Measurements from ENCODE around the gene ATP2A3.

The ATP2A3 gene

DNA sequence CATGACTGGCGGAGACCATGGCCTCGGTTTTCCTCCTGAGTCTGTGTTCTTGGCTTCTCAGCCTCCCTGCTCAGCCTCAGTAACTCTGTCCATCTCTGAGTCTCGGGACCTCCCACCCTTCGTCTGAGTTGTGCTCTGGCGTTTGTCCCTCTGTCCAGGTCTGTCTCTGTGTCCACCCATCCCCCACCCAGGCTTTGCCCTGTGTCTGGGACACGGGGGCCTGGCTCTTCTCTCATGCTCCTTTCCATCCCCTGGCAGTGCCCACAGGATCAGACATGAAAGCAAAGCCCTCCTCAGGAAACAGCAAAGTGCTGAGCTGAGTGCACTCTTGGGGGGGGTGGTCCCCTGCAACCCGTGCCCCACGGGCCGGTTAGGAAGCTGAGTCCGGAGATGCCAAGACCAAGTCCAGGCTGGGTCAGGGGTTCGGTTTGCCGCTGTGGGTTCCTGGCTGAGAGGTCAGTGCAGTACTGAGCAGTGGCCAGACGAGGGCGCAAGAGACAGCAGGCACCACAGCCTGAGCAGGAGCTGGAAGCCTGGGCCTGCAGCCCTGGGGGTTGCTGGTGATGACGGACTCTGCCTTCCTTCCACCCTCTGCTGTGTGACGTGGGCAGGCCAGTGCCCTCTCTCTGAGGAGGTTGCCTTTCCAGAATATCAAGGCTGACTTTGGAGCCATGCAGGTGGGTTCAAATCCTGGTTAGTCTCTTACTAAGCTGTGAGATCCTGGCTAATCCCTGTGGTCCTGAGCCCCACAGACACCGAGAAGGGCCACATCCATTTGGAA lies 50.5 kb downstream of the ATP2A3 start:
- Histone ChIP-seq H3K27me3 (ENCODE audit: control insufficient read depth in 1 of 2, insufficient read depth in 2 of 2, low read length in 2 of 2) (no peaks in the 10 kb centered on the region), H3K4me3 (ENCODE audit: low read depth in 1 of 2, low read length in 2 of 2) (peak overlapping the region; percentile 33 to 36), H3K4me1 (ENCODE audit: control insufficient read depth in 1 of 2, insufficient read depth in 2 of 2, low read length in 2 of 2) (peaks cover 24 to 42% of the 10 kb centered on the region in 2 donors), H3K9me3 (ENCODE audit: control insufficient read depth in 1 of 2, low read length in 2 of 2) (no peaks in the 10 kb centered on the region), H3K9ac (ENCODE audit: low read depth in 1 of 2, low read length in 2 of 2) (peak overlapping the region; percentile 49 to 63), H3K27ac (ENCODE audit: low read depth, low read length) (peak overlapping the region; percentile 58), H3K36me3 (ENCODE audit: control insufficient read depth in 1 of 2, insufficient read depth in 2 of 2, low read length in 2 of 2) (no peaks in the 10 kb centered on the region)

GRCh38 chr17:3912827-3913226 lies 51.4 kb downstream of the ATP2A3 start:
- H3K9me3 ChIP-seq (ENCODE audit: control insufficient read depth in 1 of 2, low read length in 2 of 2), result no peaks in the 10 kb centered on the region
- no peaks in the 10 kb centered on the region for H3K27me3 ChIP-seq (ENCODE audit: control insufficient read depth in 1 of 2, insufficient read depth in 2 of 2, low read length in 2 of 2)
- no peaks in the 10 kb centered on the region for H3K36me3 ChIP-seq (ENCODE audit: control insufficient read depth in 1 of 2, insufficient read depth in 2 of 2, low read length in 2 of 2)
- no peak overlapping the region for H3K27ac ChIP-seq (ENCODE audit: low read depth, low read length)
- H3K4me3 ChIP-seq (ENCODE audit: low read depth in 1 of 2, low read length in 2 of 2), result no peak overlapping the region
- no peak overlapping the region for H3K9ac ChIP-seq (ENCODE audit: low read depth in 1 of 2, low read length in 2 of 2)
- H3K4me1 ChIP-seq (ENCODE audit: control insufficient read depth in 1 of 2, insufficient read depth in 2 of 2, low read length in 2 of 2), result peaks cover 19 to 38% of the 10 kb centered on the region in 2 donors

DNA sequence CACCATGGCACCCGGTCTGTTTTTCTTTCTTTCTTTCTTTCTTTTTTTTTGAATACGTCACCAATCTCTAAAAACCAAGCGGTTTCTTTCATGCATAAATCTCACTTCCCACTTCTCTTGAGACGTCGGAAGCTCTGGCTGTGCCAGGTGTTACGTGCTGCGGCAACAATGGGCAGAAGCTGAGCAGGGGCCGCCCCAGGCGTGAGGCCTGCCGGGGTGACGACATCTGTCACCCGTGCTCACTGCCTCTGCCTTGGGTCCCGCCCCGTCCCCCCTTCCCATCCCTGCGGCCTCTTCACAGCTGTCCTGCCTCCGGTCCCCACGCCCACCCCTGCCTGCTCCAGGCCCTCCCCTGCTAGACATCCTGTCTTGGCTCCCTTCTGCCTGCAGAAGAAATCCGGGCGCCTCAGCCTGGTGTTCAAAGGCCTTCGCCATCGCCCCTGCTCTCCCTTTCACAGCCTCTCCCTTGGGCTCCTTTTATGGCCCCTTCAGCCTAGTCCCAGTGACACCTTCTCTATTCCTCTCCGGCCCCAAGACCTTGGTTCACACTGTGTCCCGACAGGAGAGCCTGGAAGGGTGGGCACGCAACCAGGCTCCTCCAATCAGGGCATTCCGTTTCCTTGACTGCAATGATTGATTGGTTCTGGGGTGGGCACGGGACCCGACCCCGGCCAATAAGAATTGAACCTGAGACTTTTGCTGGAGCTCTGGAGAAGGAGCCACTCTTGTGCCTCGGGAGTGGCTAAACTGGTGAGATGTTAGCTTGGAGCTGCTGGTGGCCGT lies 52.8 kb downstream of the ATP2A3 start:
- Histone ChIP-seq H3K27me3 (ENCODE audit: control insufficient read depth in 1 of 2, insufficient read depth in 2 of 2, low read length in 2 of 2) (no peaks in the 10 kb centered on the region), H3K9me3 (ENCODE audit: control insufficient read depth in 1 of 2, low read length in 2 of 2) (no peaks in the 10 kb centered on the region), H3K27ac (ENCODE audit: low read depth, low read length) (no peak overlapping the region), H3K4me1 (ENCODE audit: control insufficient read depth in 1 of 2, insufficient read depth in 2 of 2, low read length in 2 of 2) (peaks cover 7 to 26% of the 10 kb centered on the region in 2 donors), H3K36me3 (ENCODE audit: control insufficient read depth in 1 of 2, insufficient read depth in 2 of 2, low read length in 2 of 2) (no peaks in the 10 kb centered on the region), H3K9ac (ENCODE audit: low read depth in 1 of 2, low read length in 2 of 2) (no peak overlapping the region), H3K4me3 (ENCODE audit: low read depth in 1 of 2, low read length in 2 of 2) (no peak overlapping the region)

DNA sequence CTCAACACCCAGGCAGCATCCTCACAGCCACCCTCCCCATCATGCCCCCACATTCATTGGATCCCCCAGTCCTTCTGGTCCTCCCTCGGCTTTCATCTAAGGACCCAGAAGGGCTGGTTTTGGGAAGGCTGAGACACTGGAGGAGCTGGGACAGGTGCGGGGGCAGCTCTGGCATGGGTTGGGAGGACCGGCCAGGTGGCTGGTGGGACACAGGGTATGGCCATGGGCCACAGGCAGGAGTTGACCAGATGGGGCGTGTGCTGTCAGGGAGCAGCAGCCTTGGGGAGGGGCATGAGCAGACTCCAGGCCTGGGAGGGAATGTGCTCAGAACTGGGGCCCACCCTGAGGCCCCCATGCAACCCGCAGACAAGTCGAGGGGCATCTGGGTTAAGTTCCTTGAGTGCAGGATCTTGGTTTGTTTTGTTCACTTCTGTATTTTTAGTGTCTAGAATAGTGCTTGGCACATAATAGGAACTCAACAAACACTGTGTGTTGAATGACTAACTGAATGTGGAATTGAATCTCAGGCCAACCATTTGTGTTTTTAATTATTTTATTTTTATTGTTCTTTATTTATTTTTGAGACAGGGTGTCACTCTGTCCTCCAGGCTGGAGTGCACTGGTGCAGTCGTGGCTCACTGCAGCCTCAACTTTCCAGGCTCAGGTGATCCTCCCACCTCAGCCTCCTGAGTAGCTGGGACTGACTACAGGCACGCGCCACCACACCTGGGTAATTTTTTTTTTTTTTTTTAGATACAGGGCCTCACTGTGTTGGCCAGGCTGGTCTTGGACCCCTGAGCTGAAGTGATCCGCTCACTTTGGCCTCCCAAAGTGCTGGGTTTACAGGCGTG lies 53.6 kb downstream of the ATP2A3 start:
- Histone ChIP-seq H3K36me3 (ENCODE audit: control insufficient read depth in 1 of 2, insufficient read depth in 2 of 2, low read length in 2 of 2) (no peaks in the 10 kb centered on the region), H3K27me3 (ENCODE audit: control insufficient read depth in 1 of 2, insufficient read depth in 2 of 2, low read length in 2 of 2) (no peaks in the 10 kb centered on the region), H3K9me3 (ENCODE audit: control insufficient read depth in 1 of 2, low read length in 2 of 2) (no peaks in the 10 kb centered on the region), H3K9ac (ENCODE audit: low read depth in 1 of 2, low read length in 2 of 2) (no peak overlapping the region), H3K4me3 (ENCODE audit: low read depth in 1 of 2, low read length in 2 of 2) (no peak overlapping the region), H3K27ac (ENCODE audit: low read depth, low read length) (no peak overlapping the region), H3K4me1 (ENCODE audit: control insufficient read depth in 1 of 2, insufficient read depth in 2 of 2, low read length in 2 of 2) (peaks cover 5 to 18% of the 10 kb centered on the region in 2 donors)

DNA sequence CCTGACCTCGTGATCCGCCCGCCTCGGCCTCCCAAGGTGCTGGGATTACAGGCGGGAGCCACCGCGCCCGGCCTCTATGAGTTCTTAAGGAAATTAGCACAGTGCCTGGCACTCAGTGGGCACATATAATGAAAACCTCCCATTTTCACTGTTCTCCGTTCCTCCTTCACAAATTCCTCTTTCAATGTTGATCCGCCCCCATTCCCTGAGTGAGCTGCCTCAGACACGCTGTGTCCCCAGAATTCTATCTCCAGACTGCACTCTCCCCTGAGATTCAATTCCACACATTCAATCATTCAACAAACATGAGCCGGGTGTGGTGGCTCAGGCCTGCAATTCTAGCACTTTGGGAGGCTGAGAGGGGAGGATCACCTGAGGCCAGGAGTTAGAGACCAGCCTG lies 55.0 kb downstream of the ATP2A3 start:
- Histone ChIP-seq H3K27me3 (ENCODE audit: control insufficient read depth in 1 of 2, insufficient read depth in 2 of 2, low read length in 2 of 2) (no peaks in the 10 kb centered on the region), H3K4me1 (ENCODE audit: control insufficient read depth in 1 of 2, insufficient read depth in 2 of 2, low read length in 2 of 2) (peaks cover 5 to 11% of the 10 kb centered on the region in 2 donors), H3K9me3 (ENCODE audit: control insufficient read depth in 1 of 2, low read length in 2 of 2) (no peaks in the 10 kb centered on the region), H3K27ac (ENCODE audit: low read depth, low read length) (no peak overlapping the region), H3K9ac (ENCODE audit: low read depth in 1 of 2, low read length in 2 of 2) (no peak overlapping the region), H3K4me3 (ENCODE audit: low read depth in 1 of 2, low read length in 2 of 2) (no peak overlapping the region), H3K36me3 (ENCODE audit: control insufficient read depth in 1 of 2, insufficient read depth in 2 of 2, low read length in 2 of 2) (no peaks in the 10 kb centered on the region)

DNA sequence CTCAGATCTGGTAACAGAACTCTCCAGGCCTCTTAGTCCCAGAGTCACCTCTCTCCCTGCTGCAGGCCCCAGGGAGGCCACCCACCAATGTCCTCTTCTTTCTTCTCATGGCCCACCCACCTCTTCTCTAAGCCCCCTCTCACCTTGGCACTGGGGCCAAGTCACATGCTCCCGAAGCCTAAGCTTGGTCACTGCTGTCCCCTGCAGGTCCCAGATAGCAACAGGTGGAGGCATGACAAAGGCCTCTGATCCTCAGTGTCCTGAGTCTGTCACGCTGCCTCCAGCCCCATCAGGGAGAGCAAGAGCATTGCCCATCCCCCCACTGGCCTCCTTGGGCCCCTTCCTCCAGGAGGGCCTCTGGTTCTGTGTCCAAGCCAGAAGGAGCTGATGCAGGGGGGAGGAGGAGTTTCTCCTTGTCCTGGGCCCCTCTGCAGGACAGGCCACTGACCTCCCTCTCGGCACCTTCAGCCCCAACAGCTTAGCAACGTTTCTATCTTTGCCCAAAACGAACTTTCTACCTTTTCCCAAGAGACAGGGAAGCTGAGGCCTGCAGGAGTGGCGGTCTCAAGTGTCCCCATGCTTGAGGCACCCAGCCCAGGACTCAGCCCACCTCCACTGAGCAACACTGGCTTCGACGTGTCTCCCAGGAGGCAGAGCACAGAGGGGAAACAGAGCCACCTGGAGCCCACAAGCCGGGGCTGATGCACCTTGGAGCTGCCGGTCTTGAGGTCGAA lies 56.6 kb downstream of the ATP2A3 start:
- no peak overlapping the region for H3K4me3 ChIP-seq (ENCODE audit: low read depth in 1 of 2, low read length in 2 of 2)
- no peaks in the 10 kb centered on the region for H3K9me3 ChIP-seq (ENCODE audit: control insufficient read depth in 1 of 2, low read length in 2 of 2)
- no peaks in the 10 kb centered on the region for H3K27me3 ChIP-seq (ENCODE audit: control insufficient read depth in 1 of 2, insufficient read depth in 2 of 2, low read length in 2 of 2)
- no peaks in the 10 kb centered on the region for H3K36me3 ChIP-seq (ENCODE audit: control insufficient read depth in 1 of 2, insufficient read depth in 2 of 2, low read length in 2 of 2)
- H3K9ac ChIP-seq (ENCODE audit: low read depth in 1 of 2, low read length in 2 of 2), result no peak overlapping the region
- H3K4me1 ChIP-seq (ENCODE audit: control insufficient read depth in 1 of 2, insufficient read depth in 2 of 2, low read length in 2 of 2), result no peaks in the 10 kb centered on the region
- no peak overlapping the region for H3K27ac ChIP-seq (ENCODE audit: low read depth, low read length)

DNA sequence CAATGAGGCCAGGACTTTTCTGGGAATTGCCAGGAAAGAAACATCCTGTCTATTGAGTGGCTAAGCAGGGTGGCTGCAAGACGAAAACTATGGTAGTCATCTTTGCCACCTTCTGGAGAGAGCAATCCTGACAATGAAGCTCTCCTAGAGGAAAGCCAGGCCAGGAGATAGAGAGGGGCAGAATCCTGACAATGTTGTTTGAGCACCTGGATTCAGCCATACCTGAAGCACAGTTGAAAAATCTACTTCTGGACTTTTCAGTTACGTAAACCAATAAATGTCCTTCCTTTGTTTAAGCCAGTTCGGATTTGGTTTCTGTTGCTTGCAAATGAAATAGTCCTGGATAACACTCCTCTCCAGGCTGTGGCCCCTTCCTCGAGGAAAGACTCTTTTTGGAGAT lies 57.4 kb downstream of the ATP2A3 start:
- H3K4me3 ChIP-seq (ENCODE audit: low read depth in 1 of 2, low read length in 2 of 2), result no peak overlapping the region
- H3K9ac ChIP-seq (ENCODE audit: low read depth in 1 of 2, low read length in 2 of 2), result no peak overlapping the region
- no peaks in the 10 kb centered on the region for H3K4me1 ChIP-seq (ENCODE audit: control insufficient read depth in 1 of 2, insufficient read depth in 2 of 2, low read length in 2 of 2)
- no peaks in the 10 kb centered on the region for H3K9me3 ChIP-seq (ENCODE audit: control insufficient read depth in 1 of 2, low read length in 2 of 2)
- no peaks in the 10 kb centered on the region for H3K27me3 ChIP-seq (ENCODE audit: control insufficient read depth in 1 of 2, insufficient read depth in 2 of 2, low read length in 2 of 2)
- H3K36me3 ChIP-seq (ENCODE audit: control insufficient read depth in 1 of 2, insufficient read depth in 2 of 2, low read length in 2 of 2), result no peaks in the 10 kb centered on the region
- H3K27ac ChIP-seq (ENCODE audit: low read depth, low read length), result no peak overlapping the region

DNA sequence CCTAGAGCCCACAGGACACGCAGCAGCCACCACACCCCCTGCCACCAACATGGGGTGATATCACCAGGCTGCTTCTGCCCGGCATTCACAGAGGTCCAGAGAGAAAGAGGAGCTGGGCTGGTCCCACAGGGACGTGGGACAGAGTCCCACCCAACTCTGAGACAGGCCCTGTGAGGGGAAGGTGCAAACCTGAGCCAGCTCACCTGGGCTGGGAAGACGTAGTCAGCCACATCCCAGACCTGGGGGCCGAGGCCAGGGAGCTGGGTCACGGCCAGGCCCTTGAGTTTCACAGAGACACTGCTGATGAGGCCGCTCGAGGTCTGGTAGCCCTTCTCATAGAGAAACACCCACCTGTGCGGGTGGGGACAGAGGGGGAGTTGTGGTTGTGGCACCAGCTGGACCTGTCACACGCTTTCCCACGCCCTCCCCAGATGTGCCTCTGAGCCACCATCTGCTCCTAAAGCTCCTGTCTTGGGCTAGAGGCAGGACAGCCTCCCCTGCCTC lies 59.2 kb downstream of the ATP2A3 start:
- Histone ChIP-seq H3K9me3 (ENCODE audit: control insufficient read depth in 1 of 2, low read length in 2 of 2) (no peaks in the 10 kb centered on the region), H3K9ac (ENCODE audit: low read depth in 1 of 2, low read length in 2 of 2) (no peak overlapping the region), H3K4me3 (ENCODE audit: low read depth in 1 of 2, low read length in 2 of 2) (no peak overlapping the region), H3K27me3 (ENCODE audit: control insufficient read depth in 1 of 2, insufficient read depth in 2 of 2, low read length in 2 of 2) (no peaks in the 10 kb centered on the region), H3K27ac (ENCODE audit: low read depth, low read length) (no peak overlapping the region), H3K4me1 (ENCODE audit: control insufficient read depth in 1 of 2, insufficient read depth in 2 of 2, low read length in 2 of 2) (no peaks in the 10 kb centered on the region), H3K36me3 (ENCODE audit: control insufficient read depth in 1 of 2, insufficient read depth in 2 of 2, low read length in 2 of 2) (no peaks in the 10 kb centered on the region)

GRCh38 chr17:3904501-3904900 lies 59.7 kb downstream of the ATP2A3 start:
- H3K36me3 ChIP-seq (ENCODE audit: control insufficient read depth in 1 of 2, insufficient read depth in 2 of 2, low read length in 2 of 2), result no peaks in the 10 kb centered on the region
- H3K4me3 ChIP-seq (ENCODE audit: low read depth in 1 of 2, low read length in 2 of 2), result no peak overlapping the region
- H3K4me1 ChIP-seq (ENCODE audit: control insufficient read depth in 1 of 2, insufficient read depth in 2 of 2, low read length in 2 of 2), result no peaks in the 10 kb centered on the region
- no peak overlapping the region for H3K27ac ChIP-seq (ENCODE audit: low read depth, low read length)
- no peaks in the 10 kb centered on the region for H3K9me3 ChIP-seq (ENCODE audit: control insufficient read depth in 1 of 2, low read length in 2 of 2)
- no peak overlapping the region for H3K9ac ChIP-seq (ENCODE audit: low read depth in 1 of 2, low read length in 2 of 2)
- no peaks in the 10 kb centered on the region for H3K27me3 ChIP-seq (ENCODE audit: control insufficient read depth in 1 of 2, insufficient read depth in 2 of 2, low read length in 2 of 2)

Data from duodenal mucosa (tissue), 2 donors.